CD4-positive, CD25-positive, alpha-beta regulatory T cell (primary cell): ENCODE measurements around the gene ORC1. TPM values are rescaled to one million over a fixed set of nuclear protein-coding genes. Genes with fewer than 3 reads are reported as not detected.

Experiments used
- ATAC-seq, 2 donors: fragments of 150-1000 bp; cut with Tn5 transposase; one replicate each; pipeline ENCODE4 v1.10.0; 2021; ENCODE audit warnings: low read depth in 2 of 2, moderate number of reproducible peaks in 2 of 2, moderate library complexity in 1 of 2
- DNase-seq, 3 donors: peaks; one replicate each; pipeline versions ENCODE4 v3.0.0 to v3.0.0-alpha.2; 2012 to 2022; ENCODE audit warnings: mixed read lengths in 1 of 3
- H3K27ac ChIP-seq: one replicate; pipeline ENCODE4 v1.7.0; 2013; ENCODE audit warnings: mild to moderate bottlenecking, low read length; ENCODE audit not compliant: insufficient read depth, poor library complexity, severe bottlenecking
- H3K27me3 ChIP-seq: one replicate; pipeline ENCODE4 v1.7.0; 2013; ENCODE audit warnings: low read length; ENCODE audit not compliant: control insufficient read depth, insufficient read depth
- H3K36me3 ChIP-seq: one replicate; pipeline ENCODE4 v1.7.0; 2013; ENCODE audit warnings: mild to moderate bottlenecking, low read length, moderate library complexity; ENCODE audit not compliant: control insufficient read depth, insufficient read depth
- H3K4me1 ChIP-seq: 2 replicates; pipeline ENCODE4 v1.7.0; 2013; ENCODE audit warnings: mild to moderate bottlenecking, low read length; ENCODE audit not compliant: insufficient read depth, control insufficient read depth, poor library complexity, severe bottlenecking
- H3K4me3 ChIP-seq: one replicate; pipeline ENCODE4 v1.7.0; 2013; ENCODE audit warnings: low read depth, mild to moderate bottlenecking, low read length, moderate library complexity
- H3K9me3 ChIP-seq, 2 experiments: 1 replicate in 1 of 2; 2 replicates in 1 of 2; pipeline ENCODE4 v1.7.0; 2013; ENCODE audit warnings: low read length in 2 of 2, mild to moderate bottlenecking in 1 of 2, moderate library complexity in 1 of 2; ENCODE audit not compliant: control insufficient read depth in 2 of 2
- H3K27ac Mint-ChIP-seq, 3 donors: one replicate each; pipeline ENCODE4 v1.8.0; 2020 to 2022; ENCODE audit warnings: mild to moderate bottlenecking in 3 of 3, mixed read lengths in 3 of 3, moderate library complexity in 2 of 3
- H3K27me3 Mint-ChIP-seq: one replicate; pipeline ENCODE4 v1.8.0; 2022; ENCODE audit warnings: mild to moderate bottlenecking, mixed read lengths
- H3K36me3 Mint-ChIP-seq: one replicate; pipeline ENCODE4 v1.8.0; 2020; ENCODE audit warnings: mixed read lengths
- H3K4me1 Mint-ChIP-seq, 4 donors: one replicate each; pipeline ENCODE4 v1.8.0; 2020 to 2022; ENCODE audit warnings: mixed read lengths in 4 of 4, mild to moderate bottlenecking in 1 of 4
- H3K4me3 Mint-ChIP-seq, 4 donors: one replicate each; pipeline ENCODE4 v1.8.0; 2020 to 2022; ENCODE audit warnings: mild to moderate bottlenecking in 4 of 4, mixed read lengths in 4 of 4, moderate library complexity in 3 of 4
- H3K9me3 Mint-ChIP-seq, 7 donors: one replicate each; pipeline ENCODE4 v1.8.0; 2020 to 2022; ENCODE audit warnings: mixed read lengths in 7 of 7, mild to moderate bottlenecking in 3 of 7, moderate library complexity in 2 of 7
- polyA plus RNA-seq, 4 donors: library from polyadenylated mRNA; unstranded; fragments of 300-500 nt; fragmentation: Illumina TruSeq; gene quantifications; one replicate each; pipeline ENCODE4 v1.2.3, GENCODE V29; 2021
- total RNA-seq: library from RNA; stranded (reverse); gene quantifications from one replicate; pipeline ENCODE4 v1.2.3, GENCODE V29; 2022

The ORC1 gene
- total and polyA plus RNA-seq, 5 donors from 2014 or later = 0.32 to 3.0 (median 1.8) TPM

GRCh38 chr1:52341655-52342260 is 62.5 kb downstream of the ORC1 start:
- DNase-seq (no peak), ATAC-seq (no peak)
- H3K27ac ChIP-seq = no peak overlapping the region
- no peaks in the 10 kb centered on the region for H3K4me1 ChIP-seq
- Mint-ChIP-seq H3K9me3 (no peaks in the 10 kb centered on the region), H3K36me3 (peaks cover 4% of the 10 kb centered on the region), H3K27ac (no peak overlapping the region), H3K4me1 (no peaks in the 10 kb centered on the region), H3K4me3 (no peak overlapping the region), H3K27me3 (peaks cover 13% of the 10 kb centered on the region)
- H3K4me3 ChIP-seq = no peak overlapping the region
- no peaks in the 10 kb centered on the region for H3K36me3 ChIP-seq
- no peaks in the 10 kb centered on the region for H3K9me3 ChIP-seq
- no peaks in the 10 kb centered on the region for H3K27me3 ChIP-seq

DNA sequence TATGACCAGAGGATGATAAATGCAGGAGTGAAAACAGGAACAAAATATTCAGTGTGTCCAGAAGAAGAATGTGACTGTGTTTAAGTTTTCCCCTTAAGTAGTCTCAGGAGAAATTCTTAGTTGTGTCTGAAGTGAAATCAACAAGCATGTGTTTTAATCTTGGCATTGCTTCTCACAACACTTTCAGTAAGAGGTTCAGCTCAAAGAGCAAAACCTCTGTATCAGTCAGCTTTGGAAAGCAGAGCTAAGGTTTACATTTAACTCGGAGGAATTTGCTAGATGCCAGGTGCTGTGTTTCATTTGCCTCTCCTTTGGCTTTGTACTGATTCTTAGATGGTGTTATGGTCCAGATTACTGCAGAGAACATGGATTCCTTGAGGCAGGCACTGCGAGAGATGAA is 66.8 kb downstream of the ORC1 start:
- H3K4me3 ChIP-seq = no peak overlapping the region
- no peaks in the 10 kb centered on the region for H3K9me3 ChIP-seq
- Mint-ChIP-seq H3K9me3 (no peaks in the 10 kb centered on the region), H3K4me3 (no peak overlapping the region), H3K27me3 (peaks cover 13% of the 10 kb centered on the region), H3K4me1 (no peaks in the 10 kb centered on the region), H3K36me3 (peaks cover 8% of the 10 kb centered on the region), H3K27ac (peak overlapping the region in 1 of 3 donors; percentile 42)
- DNase-seq = no peak
- no peaks in the 10 kb centered on the region for H3K4me1 ChIP-seq
- ATAC-seq = no peak
- H3K27ac ChIP-seq = no peak overlapping the region
- H3K27me3 ChIP-seq = no peaks in the 10 kb centered on the region
- no peaks in the 10 kb centered on the region for H3K36me3 ChIP-seq

DNA sequence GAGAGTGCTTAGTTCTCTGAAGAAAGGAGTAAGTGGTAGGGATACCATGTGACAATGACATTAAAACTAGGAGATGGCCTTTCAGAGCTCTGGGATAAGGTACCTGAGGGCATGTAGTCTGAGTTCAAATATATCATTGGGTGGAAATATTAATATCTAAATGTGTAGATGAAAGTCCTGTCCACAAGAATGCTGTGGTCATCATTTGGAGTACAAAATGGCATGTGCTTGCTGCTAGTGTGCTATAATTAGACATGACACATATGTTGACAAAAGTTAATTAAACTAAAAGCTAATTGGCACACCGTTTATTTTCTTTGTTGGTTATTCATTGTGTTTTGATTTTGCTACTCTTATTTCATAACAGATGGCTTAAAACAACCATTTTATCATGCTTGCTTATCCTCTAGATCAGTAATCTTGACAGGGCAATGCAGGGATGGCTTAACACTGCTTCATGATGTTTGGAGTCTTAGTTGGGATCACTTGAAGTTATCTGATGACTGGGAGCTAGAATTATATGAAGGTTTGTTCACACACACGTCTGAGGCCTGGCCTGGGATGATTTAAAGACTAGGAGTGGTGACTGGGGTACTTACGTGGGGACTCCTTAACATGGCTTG is 69.2 kb downstream of the ORC1 start:
- H3K36me3 Mint-ChIP-seq = peaks cover 8% of the 10 kb centered on the region
- peaks cover 9% of the 10 kb centered on the region for H3K27me3 Mint-ChIP-seq
- no peaks in the 10 kb centered on the region for H3K27me3 ChIP-seq
- H3K27ac Mint-ChIP-seq = no peak overlapping the region
- H3K9me3 ChIP-seq = no peaks in the 10 kb centered on the region
- H3K36me3 ChIP-seq = no peaks in the 10 kb centered on the region
- no peak overlapping the region for H3K27ac ChIP-seq
- ATAC-seq (no peak), DNase-seq (no peak)
- peaks cover 0 to under 1% (median 0%) of the 10 kb centered on the region in 4 donors for H3K4me1 Mint-ChIP-seq
- H3K9me3 Mint-ChIP-seq = no peaks in the 10 kb centered on the region
- no peaks in the 10 kb centered on the region for H3K4me1 ChIP-seq
- H3K4me3 ChIP-seq = no peak overlapping the region
- no peak overlapping the region for H3K4me3 Mint-ChIP-seq

DNA sequence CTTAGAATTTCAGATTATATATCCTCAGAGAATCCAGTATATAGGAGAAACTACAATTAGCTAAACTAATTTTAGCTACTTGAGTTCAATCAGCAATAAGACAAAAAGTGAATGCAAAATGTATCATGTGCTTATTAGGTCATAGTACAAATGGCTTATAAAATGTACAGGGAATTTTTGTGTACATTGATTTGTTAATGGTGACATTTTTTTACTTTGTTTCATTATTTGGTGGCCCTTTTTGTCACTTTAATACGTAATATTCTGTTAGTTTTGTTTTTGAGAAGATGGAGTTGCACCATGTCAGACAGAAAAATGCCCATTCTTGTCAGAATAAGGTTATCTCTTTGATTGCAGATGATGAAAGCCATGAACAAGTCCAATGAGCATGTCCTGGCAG is 71.8 kb downstream of the ORC1 start:
- peak overlapping the region in 1 of 3 donors; percentile 15 for H3K27ac Mint-ChIP-seq
- peaks cover 8% of the 10 kb centered on the region for H3K36me3 Mint-ChIP-seq
- no peaks in the 10 kb centered on the region for H3K9me3 Mint-ChIP-seq
- ATAC-seq (no peak), DNase-seq (no peak)
- H3K27me3 ChIP-seq = no peaks in the 10 kb centered on the region
- H3K4me1 Mint-ChIP-seq = peaks cover 0 to 4% (median under 1%) of the 10 kb centered on the region in 4 donors
- H3K27me3 Mint-ChIP-seq = peaks cover 7% of the 10 kb centered on the region
- H3K4me1 ChIP-seq = no peaks in the 10 kb centered on the region
- H3K4me3 Mint-ChIP-seq = no peak overlapping the region
- H3K9me3 ChIP-seq = no peaks in the 10 kb centered on the region
- no peak overlapping the region for H3K4me3 ChIP-seq
- no peaks in the 10 kb centered on the region for H3K36me3 ChIP-seq
- no peak overlapping the region for H3K27ac ChIP-seq

GRCh38 chr1:52328615-52329014 is 75.6 kb downstream of the ORC1 start:
- no peak overlapping the region for H3K27ac Mint-ChIP-seq
- no peak for DNase-seq
- peaks cover 8% of the 10 kb centered on the region for H3K27me3 Mint-ChIP-seq
- peaks cover 0 to 1% (median 0%) of the 10 kb centered on the region in 7 donors for H3K9me3 Mint-ChIP-seq
- peaks cover 0 to 4% (median under 1%) of the 10 kb centered on the region in 4 donors for H3K4me1 Mint-ChIP-seq
- Histone ChIP-seq H3K36me3 (no peaks in the 10 kb centered on the region), H3K4me1 (no peaks in the 10 kb centered on the region), H3K27me3 (no peaks in the 10 kb centered on the region), H3K4me3 (no peak overlapping the region), H3K9me3 (no peaks in the 10 kb centered on the region), H3K27ac (no peak overlapping the region)
- peak overlapping the region in 1 of 4 donors; percentile 43 for H3K4me3 Mint-ChIP-seq
- no peak for ATAC-seq
- H3K36me3 Mint-ChIP-seq = no peaks in the 10 kb centered on the region

GRCh38 chr1:52325786-52326185 is 78.4 kb downstream of the ORC1 start:
- Histone ChIP-seq H3K27ac (no peak overlapping the region), H3K9me3 (no peaks in the 10 kb centered on the region), H3K4me3 (no peak overlapping the region), H3K27me3 (peaks cover 2% of the 10 kb centered on the region), H3K36me3 (no peaks in the 10 kb centered on the region), H3K4me1 (no peaks in the 10 kb centered on the region)
- Mint-ChIP-seq H3K27ac (no peak overlapping the region), H3K9me3 (peaks cover 0 to 3% (median 0%) of the 10 kb centered on the region in 7 donors), H3K4me1 (peaks cover 0 to 4% (median under 1%) of the 10 kb centered on the region in 4 donors), H3K4me3 (no peak overlapping the region), H3K36me3 (no peaks in the 10 kb centered on the region), H3K27me3 (peaks cover 8% of the 10 kb centered on the region)
- DNase-seq = no peak
- no peak for ATAC-seq

- Histone ChIP-seq H3K4me1 (no peaks in the 10 kb centered on the region), H3K9me3 (no peaks in the 10 kb centered on the region), H3K27ac (no peak overlapping the region), H3K4me3 (no peak overlapping the region), H3K27me3 (peaks cover 2% of the 10 kb centered on the region), H3K36me3 (no peaks in the 10 kb centered on the region)
- H3K9me3 Mint-ChIP-seq = peaks cover 0 to 3% (median 0%) of the 10 kb centered on the region in 7 donors
- no peak overlapping the region for H3K27ac Mint-ChIP-seq
- H3K27me3 Mint-ChIP-seq = peaks cover 17% of the 10 kb centered on the region
- H3K4me1 Mint-ChIP-seq = no peaks in the 10 kb centered on the region
- no peaks in the 10 kb centered on the region for H3K36me3 Mint-ChIP-seq
- DNase-seq (no peak), ATAC-seq (no peak)
- H3K4me3 Mint-ChIP-seq = no peak overlapping the region
Observed at GRCh38 chr1:52323731-52324130, 80.5 kb downstream of the ORC1 start.
